ENCODE data around the gene ATP6V1E1.
"Not testable (repeated sequence)": the region's sequence is repeated elsewhere in the genome, so short reads cannot be mapped to it uniquely, and the experiment has no call there.

Gene ATP6V1E1

GRCh38 chr22:17566776-17567175 is 61.8 kb downstream of the ATP6V1E1 start:
- H3F3A ChIP-seq (ENCODE audit: insufficient read depth, low read length) = no peaks in the 10 kb centered on the region
- TF ChIP-seq EZH2 (optimal IDR thresholded peaks at IDR 0.05; ENCODE audit: low read depth, low read length) (no peak), CTCF (IDR thresholded peaks at IDR 0.05; ENCODE audit: low read length) (no peak), EZH2phosphoT487 (IDR thresholded peaks at IDR 0.05; ENCODE audit: low read length) (no peak)
- no peaks in the 10 kb centered on the region for H3K9me3 ChIP-seq (replicated peaks; ENCODE audit: insufficient read depth, low read length)
- H3K79me2 ChIP-seq (ENCODE audit: low read length) = no peaks in the 10 kb centered on the region
- H3K4me3 ChIP-seq (ENCODE audit: low read length) = no peak overlapping the region
- no peak overlapping the region for H2AFZ ChIP-seq (ENCODE audit: low read length)
- no peaks in the 10 kb centered on the region for H3K9me2 ChIP-seq (replicated peaks; ENCODE audit: insufficient read depth, low read length)
- H3K27ac ChIP-seq (ENCODE audit: low read length) = no peak overlapping the region
- no peak overlapping the region for H3K9ac ChIP-seq (ENCODE audit: low read length)
- no peaks in the 10 kb centered on the region for H3K36me3 ChIP-seq (replicated peaks; ENCODE audit: insufficient read depth, low read length)
- H3K4me1 ChIP-seq (ENCODE audit: low read length) = no peaks in the 10 kb centered on the region
- no peak overlapping the region for H3K4me2 ChIP-seq (ENCODE audit: low read depth, low read length)
- no peaks in the 10 kb centered on the region for H4K20me1 ChIP-seq (ENCODE audit: insufficient read depth, low read length)
- no peak for DNase-seq
- H3K27me3 ChIP-seq (replicated peaks; ENCODE audit: insufficient read depth, low read length) = no peaks in the 10 kb centered on the region; the same call in 1 of the 2 replicates

GRCh38 chr22:17566016-17566687 is 62.4 kb downstream of the ATP6V1E1 start:
- H3K36me3 ChIP-seq (replicated peaks; ENCODE audit: insufficient read depth, low read length); H3K27me3 ChIP-seq (replicated peaks; ENCODE audit: insufficient read depth, low read length); H3K27ac ChIP-seq (ENCODE audit: low read length); H3K79me2 ChIP-seq (ENCODE audit: low read length); H2AFZ ChIP-seq (ENCODE audit: low read length); H3K4me1 ChIP-seq (ENCODE audit: low read length); DNase-seq; H4K20me1 ChIP-seq (ENCODE audit: insufficient read depth, low read length); H3K9me3 ChIP-seq (replicated peaks; ENCODE audit: insufficient read depth, low read length); H3F3A ChIP-seq (ENCODE audit: insufficient read depth, low read length); H3K9ac ChIP-seq (ENCODE audit: low read length); H3K9me2 ChIP-seq (replicated peaks; ENCODE audit: insufficient read depth, low read length); H3K4me3 ChIP-seq (ENCODE audit: low read length); H3K4me2 ChIP-seq (ENCODE audit: low read depth, low read length): not testable (repeated sequence)

GRCh38 chr22:17563936-17564391 is 64.6 kb downstream of the ATP6V1E1 start:
- no peaks in the 10 kb centered on the region for H3K9me3 ChIP-seq (replicated peaks; ENCODE audit: insufficient read depth, low read length)
- H3K79me2 ChIP-seq (ENCODE audit: low read length) = no peaks in the 10 kb centered on the region
- no peaks in the 10 kb centered on the region for H3K4me1 ChIP-seq (ENCODE audit: low read length)
- no peaks in the 10 kb centered on the region for H3F3A ChIP-seq (ENCODE audit: insufficient read depth, low read length)
- no peaks in the 10 kb centered on the region for H4K20me1 ChIP-seq (ENCODE audit: insufficient read depth, low read length)
- no peak for DNase-seq
- no peak overlapping the region for H3K4me2 ChIP-seq (ENCODE audit: low read depth, low read length)
- no peaks in the 10 kb centered on the region for H3K9me2 ChIP-seq (replicated peaks; ENCODE audit: insufficient read depth, low read length)
- H3K27ac ChIP-seq (ENCODE audit: low read length) = no peak overlapping the region
- H3K36me3 ChIP-seq (replicated peaks; ENCODE audit: insufficient read depth, low read length) = no peaks in the 10 kb centered on the region
- H2AFZ ChIP-seq (ENCODE audit: low read length) = no peak overlapping the region
- peaks cover 4% of the 10 kb centered on the region for H3K27me3 ChIP-seq (replicated peaks; ENCODE audit: insufficient read depth, low read length)
- H3K4me3 ChIP-seq (ENCODE audit: low read length) = no peak overlapping the region
- TF ChIP-seq CTCF (IDR thresholded peaks at IDR 0.05; ENCODE audit: low read length) = no peak
- TF ChIP-seq EZH2phosphoT487 (IDR thresholded peaks at IDR 0.05; ENCODE audit: low read length) = no peak
- no peak overlapping the region for H3K9ac ChIP-seq (ENCODE audit: low read length)

Data from MM.1S (cell line).